OCI-LY1 (cell line): ENCODE results near the gene C9orf72.

Source experiments
- EZH2 ChIP-seq: fragments of 200-600 bp; sonication (generic), shearing (Covaris generic); IDR thresholded peaks from 2 replicates; pipeline ENCODE4 v1.8.0; 2017; ENCODE audit warnings: borderline replicate concordance, mixed run types, mild to moderate bottlenecking, antibody characterized with exemption, low read length, moderate library complexity, mixed read lengths
- TF ChIP-seq, protein P1 (sequence below): fragments of 200-600 bp; sonication (generic), shearing (Covaris generic); IDR thresholded peaks from 2 replicates; pipeline ENCODE4 v1.5.1; 2017; ENCODE audit warnings: mild to moderate bottlenecking, antibody characterized with exemption, low read length, moderate library complexity, mixed read lengths

DNA sequence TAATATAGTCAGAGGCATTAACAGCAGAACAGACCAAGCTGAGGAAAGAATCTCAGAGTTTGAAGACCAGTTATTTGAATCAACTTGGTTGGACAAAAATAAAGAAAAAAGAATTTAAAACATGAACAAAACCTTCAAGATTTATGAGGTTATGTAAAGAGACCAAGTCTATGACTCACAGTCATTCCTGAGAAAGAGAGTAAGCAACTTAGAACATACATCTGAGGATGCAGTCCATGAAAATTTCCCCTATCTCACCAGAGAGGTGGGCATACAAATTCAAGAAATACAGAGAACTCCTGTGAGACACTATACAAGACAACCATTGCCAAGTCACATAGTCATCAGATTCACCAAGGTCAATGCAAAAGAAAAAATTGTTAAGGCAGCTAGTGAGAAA is 17.4 kb upstream of the C9orf72 start:
- TF ChIP-seq, protein P1, sequence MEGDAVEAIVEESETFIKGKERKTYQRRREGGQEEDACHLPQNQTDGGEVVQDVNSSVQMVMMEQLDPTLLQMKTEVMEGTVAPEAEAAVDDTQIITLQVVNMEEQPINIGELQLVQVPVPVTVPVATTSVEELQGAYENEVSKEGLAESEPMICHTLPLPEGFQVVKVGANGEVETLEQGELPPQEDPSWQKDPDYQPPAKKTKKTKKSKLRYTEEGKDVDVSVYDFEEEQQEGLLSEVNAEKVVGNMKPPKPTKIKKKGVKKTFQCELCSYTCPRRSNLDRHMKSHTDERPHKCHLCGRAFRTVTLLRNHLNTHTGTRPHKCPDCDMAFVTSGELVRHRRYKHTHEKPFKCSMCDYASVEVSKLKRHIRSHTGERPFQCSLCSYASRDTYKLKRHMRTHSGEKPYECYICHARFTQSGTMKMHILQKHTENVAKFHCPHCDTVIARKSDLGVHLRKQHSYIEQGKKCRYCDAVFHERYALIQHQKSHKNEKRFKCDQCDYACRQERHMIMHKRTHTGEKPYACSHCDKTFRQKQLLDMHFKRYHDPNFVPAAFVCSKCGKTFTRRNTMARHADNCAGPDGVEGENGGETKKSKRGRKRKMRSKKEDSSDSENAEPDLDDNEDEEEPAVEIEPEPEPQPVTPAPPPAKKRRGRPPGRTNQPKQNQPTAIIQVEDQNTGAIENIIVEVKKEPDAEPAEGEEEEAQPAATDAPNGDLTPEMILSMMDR, result no peak
- TF ChIP-seq EZH2, result no peak
